SK-N-SH treated with all-trans-retinoic acid at 6 μM for 48 hours (cell line): ENCODE measurements around the gene TMEM114.

ENCODE experiments used
- ISL1 ChIP-seq: fragments of 250-450 bp; sonication (Bioruptor Pico); IDR thresholded peaks from 2 replicates; pipeline ENCODE4 v2.1.2; 2022; ENCODE audit warnings: mild to moderate bottlenecking, moderate library complexity
- PPARA ChIP-seq: fragments of 250-450 bp; sonication (Bioruptor Pico); IDR thresholded peaks from 2 replicates; pipeline ENCODE4 v1.5.0; 2020; ENCODE audit warnings: mild to moderate bottlenecking, borderline replicate concordance
- RARB ChIP-seq: fragments of 250-450 bp; sonication (Bioruptor Pico); IDR thresholded peaks from 2 replicates; pipeline ENCODE4 v1.8.0; 2021; ENCODE audit warnings: mild to moderate bottlenecking, moderate library complexity
- TOX ChIP-seq: fragments of 250-450 bp; sonication (Bioruptor Pico); IDR thresholded peaks from 2 replicates; pipeline ENCODE4 v1.8.0; 2021; ENCODE audit warnings: mild to moderate bottlenecking, moderate library complexity, borderline replicate concordance
- ZFP3 ChIP-seq: fragments of 250-450 bp; sonication (Bioruptor Pico); IDR thresholded peaks from 2 replicates; pipeline ENCODE4 v1.5.0; 2020; ENCODE audit warnings: mild to moderate bottlenecking, moderate library complexity
- ZFP30 ChIP-seq: fragments of 450-650 bp; formaldehyde crosslinking; IDR thresholded peaks from 2 replicates; pipeline ENCODE4 v1.5.0; 2022; ENCODE audit warnings: mild to moderate bottlenecking, moderate library complexity
- ZNF565 ChIP-seq: fragments of 450-650 bp; formaldehyde crosslinking; conservative IDR thresholded peaks from 2 replicates; pipeline ENCODE4 v1.5.0; 2020; ENCODE audit warnings: low read depth, mild to moderate bottlenecking, moderate library complexity
- ZNF70 ChIP-seq: fragments of 450-650 bp; formaldehyde crosslinking; IDR thresholded peaks from 2 replicates; pipeline ENCODE4 v1.5.0; 2020; ENCODE audit warnings: mild to moderate bottlenecking, moderate library complexity
- TF ChIP-seq, protein P1 (sequence below): fragments of 250-450 bp; sonication (Bioruptor Pico); IDR thresholded peaks from 2 replicates; pipeline ENCODE4 v1.8.0; 2020; ENCODE audit warnings: mild to moderate bottlenecking, moderate library complexity, borderline replicate concordance
- TF ChIP-seq, protein P2 (sequence below): fragments of 250-450 bp; sonication (Bioruptor Pico); IDR thresholded peaks from 2 replicates; pipeline ENCODE4 v1.5.0; 2020; ENCODE audit warnings: mild to moderate bottlenecking, moderate library complexity
- TF ChIP-seq, protein P3 (sequence below): fragments of 250-450 bp; sonication (Bioruptor Pico); IDR thresholded peaks from 2 replicates; pipeline ENCODE4 v1.5.1; 2020; ENCODE audit warnings: low read depth, mild to moderate bottlenecking, moderate library complexity

DNA sequence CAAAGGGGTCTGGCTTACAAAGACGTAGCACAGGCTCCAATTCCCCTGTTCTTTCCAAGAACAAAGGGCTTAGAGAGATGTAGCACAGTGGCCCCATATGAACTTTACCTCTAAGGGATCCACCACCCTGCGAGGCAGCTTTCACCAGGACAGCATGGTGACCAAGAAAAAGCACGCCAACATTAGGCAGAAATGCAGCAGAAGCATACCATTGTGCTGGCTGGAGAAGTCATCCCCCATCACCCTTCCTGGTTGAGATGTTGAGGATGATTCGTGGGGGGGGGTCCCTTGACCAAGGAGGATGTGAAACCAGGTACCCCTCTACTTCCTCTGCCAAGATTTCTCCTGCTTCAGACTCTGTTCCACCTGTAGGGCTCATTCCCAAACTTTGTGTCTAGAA is 48.4 kb downstream of the TMEM114 start:
- TF ChIP-seq ZFP3 (CRISPR knock-in tag), result no peak
- TF ChIP-seq, protein P1, sequence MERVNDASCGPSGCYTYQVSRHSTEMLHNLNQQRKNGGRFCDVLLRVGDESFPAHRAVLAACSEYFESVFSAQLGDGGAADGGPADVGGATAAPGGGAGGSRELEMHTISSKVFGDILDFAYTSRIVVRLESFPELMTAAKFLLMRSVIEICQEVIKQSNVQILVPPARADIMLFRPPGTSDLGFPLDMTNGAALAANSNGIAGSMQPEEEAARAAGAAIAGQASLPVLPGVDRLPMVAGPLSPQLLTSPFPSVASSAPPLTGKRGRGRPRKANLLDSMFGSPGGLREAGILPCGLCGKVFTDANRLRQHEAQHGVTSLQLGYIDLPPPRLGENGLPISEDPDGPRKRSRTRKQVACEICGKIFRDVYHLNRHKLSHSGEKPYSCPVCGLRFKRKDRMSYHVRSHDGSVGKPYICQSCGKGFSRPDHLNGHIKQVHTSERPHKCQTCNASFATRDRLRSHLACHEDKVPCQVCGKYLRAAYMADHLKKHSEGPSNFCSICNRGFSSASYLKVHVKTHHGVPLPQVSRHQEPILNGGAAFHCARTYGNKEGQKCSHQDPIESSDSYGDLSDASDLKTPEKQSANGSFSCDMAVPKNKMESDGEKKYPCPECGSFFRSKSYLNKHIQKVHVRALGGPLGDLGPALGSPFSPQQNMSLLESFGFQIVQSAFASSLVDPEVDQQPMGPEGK (CRISPR knock-in tag), result no peak
- no peak for TF ChIP-seq ZFP30 (CRISPR knock-in tag)
- no peak for TF ChIP-seq TOX (CRISPR knock-in tag)
- no peak for TF ChIP-seq RARB (CRISPR knock-in tag)
- TF ChIP-seq, protein P2, sequence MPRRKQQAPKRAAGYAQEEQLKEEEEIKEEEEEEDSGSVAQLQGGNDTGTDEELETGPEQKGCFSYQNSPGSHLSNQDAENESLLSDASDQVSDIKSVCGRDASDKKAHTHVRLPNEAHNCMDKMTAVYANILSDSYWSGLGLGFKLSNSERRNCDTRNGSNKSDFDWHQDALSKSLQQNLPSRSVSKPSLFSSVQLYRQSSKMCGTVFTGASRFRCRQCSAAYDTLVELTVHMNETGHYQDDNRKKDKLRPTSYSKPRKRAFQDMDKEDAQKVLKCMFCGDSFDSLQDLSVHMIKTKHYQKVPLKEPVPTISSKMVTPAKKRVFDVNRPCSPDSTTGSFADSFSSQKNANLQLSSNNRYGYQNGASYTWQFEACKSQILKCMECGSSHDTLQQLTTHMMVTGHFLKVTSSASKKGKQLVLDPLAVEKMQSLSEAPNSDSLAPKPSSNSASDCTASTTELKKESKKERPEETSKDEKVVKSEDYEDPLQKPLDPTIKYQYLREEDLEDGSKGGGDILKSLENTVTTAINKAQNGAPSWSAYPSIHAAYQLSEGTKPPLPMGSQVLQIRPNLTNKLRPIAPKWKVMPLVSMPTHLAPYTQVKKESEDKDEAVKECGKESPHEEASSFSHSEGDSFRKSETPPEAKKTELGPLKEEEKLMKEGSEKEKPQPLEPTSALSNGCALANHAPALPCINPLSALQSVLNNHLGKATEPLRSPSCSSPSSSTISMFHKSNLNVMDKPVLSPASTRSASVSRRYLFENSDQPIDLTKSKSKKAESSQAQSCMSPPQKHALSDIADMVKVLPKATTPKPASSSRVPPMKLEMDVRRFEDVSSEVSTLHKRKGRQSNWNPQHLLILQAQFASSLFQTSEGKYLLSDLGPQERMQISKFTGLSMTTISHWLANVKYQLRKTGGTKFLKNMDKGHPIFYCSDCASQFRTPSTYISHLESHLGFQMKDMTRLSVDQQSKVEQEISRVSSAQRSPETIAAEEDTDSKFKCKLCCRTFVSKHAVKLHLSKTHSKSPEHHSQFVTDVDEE (CRISPR knock-in tag), result no peak
- TF ChIP-seq ISL1 (CRISPR knock-in tag), result no peak
- TF ChIP-seq PPARA (CRISPR knock-in tag), result no peak
- TF ChIP-seq, protein P3, sequence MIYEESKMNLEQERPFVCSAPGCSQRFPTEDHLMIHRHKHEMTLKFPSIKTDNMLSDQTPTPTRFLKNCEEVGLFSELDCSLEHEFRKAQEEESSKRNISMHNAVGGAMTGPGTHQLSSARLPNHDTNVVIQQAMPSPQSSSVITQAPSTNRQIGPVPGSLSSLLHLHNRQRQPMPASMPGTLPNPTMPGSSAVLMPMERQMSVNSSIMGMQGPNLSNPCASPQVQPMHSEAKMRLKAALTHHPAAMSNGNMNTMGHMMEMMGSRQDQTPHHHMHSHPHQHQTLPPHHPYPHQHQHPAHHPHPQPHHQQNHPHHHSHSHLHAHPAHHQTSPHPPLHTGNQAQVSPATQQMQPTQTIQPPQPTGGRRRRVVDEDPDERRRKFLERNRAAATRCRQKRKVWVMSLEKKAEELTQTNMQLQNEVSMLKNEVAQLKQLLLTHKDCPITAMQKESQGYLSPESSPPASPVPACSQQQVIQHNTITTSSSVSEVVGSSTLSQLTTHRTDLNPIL, result no peak
- no peak for TF ChIP-seq ZNF70
- TF ChIP-seq ZNF565 (CRISPR knock-in tag), result no peak
